CD4-positive, alpha-beta T cell (primary cell): ENCODE results near the gene SPRR1B. TPM values are rescaled to one million over a fixed set of nuclear protein-coding genes. Genes with fewer than 3 reads are reported as not detected.

Source experiments
- ATAC-seq: fragments of 200-7000 bp; cut with Tn5 transposase; one replicate; pipeline ENCODE4 v1.10.0; 2022; ENCODE audit warnings: mild to moderate bottlenecking; ENCODE audit not compliant: poor library complexity
- CTCF ChIA-PET: fragments of 350-600 bp; sonication (Branson Sonifier 250); formaldehyde crosslinking; loops from one replicate; lab custom pipeline; 2021; ENCODE audit warnings: antibody characterized with exemption, inconsistent platforms; lab: Charles Lee
- POLR2A ChIA-PET: fragments of 350-600 bp; sonication (Branson Sonifier 250); formaldehyde crosslinking; loops from one replicate; lab custom pipeline; 2021; ENCODE audit warnings: antibody characterized with exemption, inconsistent platforms; lab: Charles Lee
- DNase-seq, 14 experiments: peaks; one replicate each; pipeline ENCODE4 v3.0.0-alpha.2; 2013 to 2020; ENCODE audit warnings: mixed read lengths in 2 of 14
- H3K27ac ChIP-seq, 2 donors: one replicate each; pipeline versions ENCODE4 v1.5.1 to v1.7.0; 2013; ENCODE audit warnings: low read length in 2 of 2, low read depth in 1 of 2, mild to moderate bottlenecking in 1 of 2
- H3K27me3 ChIP-seq, 2 experiments: 1 replicate in 1 of 2; 2 replicates in 1 of 2; pipeline versions ENCODE4 v1.6.1 to v1.7.0; 2013; ENCODE audit warnings: low read length in 2 of 2, control low read depth in 1 of 2, mild to moderate bottlenecking in 1 of 2, moderate library complexity in 1 of 2; ENCODE audit not compliant: insufficient read depth in 2 of 2, control insufficient read depth in 1 of 2
- H3K36me3 ChIP-seq: one replicate; pipeline ENCODE4 v1.6.1; 2013; ENCODE audit warnings: low read length, control low read depth; ENCODE audit not compliant: insufficient read depth
- H3K4me1 ChIP-seq: one replicate; pipeline ENCODE4 v1.6.1; 2013; ENCODE audit warnings: low read length, control low read depth; ENCODE audit not compliant: insufficient read depth
- H3K4me3 ChIP-seq: one replicate; pipeline ENCODE4 v1.5.1; 2013; ENCODE audit warnings: mild to moderate bottlenecking, low read length, moderate library complexity
- H3K9me3 ChIP-seq, 2 experiments: 1 replicate in 1 of 2; 2 replicates in 1 of 2; pipeline versions ENCODE4 v1.6.1 to v1.7.0; 2013; ENCODE audit warnings: low read length in 2 of 2, mild to moderate bottlenecking in 2 of 2, control low read depth in 1 of 2, moderate library complexity in 1 of 2; ENCODE audit not compliant: control insufficient read depth in 1 of 2, insufficient read depth in 1 of 2
- H3K27ac Mint-ChIP-seq: one replicate; pipeline ENCODE4 v1.8.0; 2020; ENCODE audit warnings: mixed read lengths
- H3K27me3 Mint-ChIP-seq: one replicate; pipeline ENCODE4 v1.8.0; 2021; ENCODE audit warnings: mixed read lengths
- H3K36me3 Mint-ChIP-seq: one replicate; pipeline ENCODE4 v1.8.0; 2021; ENCODE audit warnings: low read depth, mixed read lengths
- H3K4me1 Mint-ChIP-seq: one replicate; pipeline ENCODE4 v1.8.0; 2021; ENCODE audit warnings: low read depth, mixed read lengths
- H3K4me3 Mint-ChIP-seq: one replicate; pipeline ENCODE4 v1.8.0; 2020; ENCODE audit warnings: mild to moderate bottlenecking, mixed read lengths
- H3K9me3 Mint-ChIP-seq: one replicate; pipeline ENCODE4 v1.8.0; 2020; ENCODE audit warnings: mixed read lengths
- intact Hi-C, 2 experiments: fragments of 100-400 bp; cut with DNase I in 1 of 2; cut with micrococcal nuclease in 1 of 2; formaldehyde crosslinking; loops; one replicate each; pipeline versions ENCODE4 v1.15.1 to v1.9.0; 2023 to 2025; cut with DNase I, micrococcal nuclease
- total RNA-seq, 174 experiments: library from RNA in 2 of 174; stranded (reverse) in 2 of 174; gene quantifications; one replicate each; pipeline ENCODE4 v1.2.3 and lab custom pipeline; 2021 to 2026
- TF ChIP-seq, protein P1 (sequence below): fragments of 200-600 bp; IDR thresholded peaks from one replicate; pipeline ENCODE4 v1.8.0; 2022; ENCODE audit warnings: antibody characterized with exemption, mild to moderate bottlenecking

Gene SPRR1B
- total RNA-seq, 2 experiments from 2014 or later: not detected

DNA sequence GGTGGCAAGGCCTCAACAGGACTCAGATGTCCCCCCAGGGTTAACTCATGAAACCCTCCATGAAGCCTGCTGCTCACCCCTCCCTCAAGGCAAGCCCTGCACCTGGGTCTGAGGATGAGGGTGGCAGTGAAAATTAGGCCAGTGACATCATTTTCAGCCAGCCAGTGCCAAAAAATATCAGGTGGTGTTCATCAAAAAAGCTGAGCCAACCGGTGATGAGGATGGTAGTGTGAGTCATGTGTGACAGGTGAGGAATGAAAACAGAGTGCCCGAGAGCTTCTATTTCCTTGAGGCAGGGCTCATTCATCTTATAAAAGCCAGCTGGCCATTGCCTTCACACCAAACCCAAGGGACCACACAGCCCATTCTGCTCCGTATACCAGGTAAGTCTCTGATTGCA, 47.3 kb upstream of the SPRR1B start, which contains the start of gene SPRR1A:
SPRR1A (plus strand) TSS at position 339 of the 400 bp plus-strand sequence. CDS start 1,150 bp downstream, outside the sequence.
- no peak for DNase-seq
- no peak within 1 kb of the TSS for H3K27ac ChIP-seq
- CTCF ChIA-PET: no interaction called here
- H3K27me3 Mint-ChIP-seq: peaks cover 78% of the 10 kb centered on the region
- no peaks in the 10 kb centered on the region for H3K36me3 ChIP-seq
- peaks cover 0 to 5% of the 10 kb centered on the region in 2 experiments for H3K9me3 ChIP-seq
- no peak within 1 kb of the TSS for H3K4me3 Mint-ChIP-seq
- ATAC-seq: no peak
- H3K4me3 ChIP-seq: no peak within 1 kb of the TSS
- POLR2A ChIA-PET: no interaction called here
- no peaks in the 10 kb centered on the region for H3K9me3 Mint-ChIP-seq
- no peak within 1 kb of the TSS for H3K27ac Mint-ChIP-seq
- H3K27me3 ChIP-seq: peaks cover 3 to 37% of the 10 kb centered on the region in 2 experiments
- H3K4me1 Mint-ChIP-seq: no peaks in the 10 kb centered on the region
- no peaks in the 10 kb centered on the region for H3K36me3 Mint-ChIP-seq
- intact Hi-C loops: no loop called here
- H3K4me1 ChIP-seq: no peaks in the 10 kb centered on the region
- TF ChIP-seq, protein P1, sequence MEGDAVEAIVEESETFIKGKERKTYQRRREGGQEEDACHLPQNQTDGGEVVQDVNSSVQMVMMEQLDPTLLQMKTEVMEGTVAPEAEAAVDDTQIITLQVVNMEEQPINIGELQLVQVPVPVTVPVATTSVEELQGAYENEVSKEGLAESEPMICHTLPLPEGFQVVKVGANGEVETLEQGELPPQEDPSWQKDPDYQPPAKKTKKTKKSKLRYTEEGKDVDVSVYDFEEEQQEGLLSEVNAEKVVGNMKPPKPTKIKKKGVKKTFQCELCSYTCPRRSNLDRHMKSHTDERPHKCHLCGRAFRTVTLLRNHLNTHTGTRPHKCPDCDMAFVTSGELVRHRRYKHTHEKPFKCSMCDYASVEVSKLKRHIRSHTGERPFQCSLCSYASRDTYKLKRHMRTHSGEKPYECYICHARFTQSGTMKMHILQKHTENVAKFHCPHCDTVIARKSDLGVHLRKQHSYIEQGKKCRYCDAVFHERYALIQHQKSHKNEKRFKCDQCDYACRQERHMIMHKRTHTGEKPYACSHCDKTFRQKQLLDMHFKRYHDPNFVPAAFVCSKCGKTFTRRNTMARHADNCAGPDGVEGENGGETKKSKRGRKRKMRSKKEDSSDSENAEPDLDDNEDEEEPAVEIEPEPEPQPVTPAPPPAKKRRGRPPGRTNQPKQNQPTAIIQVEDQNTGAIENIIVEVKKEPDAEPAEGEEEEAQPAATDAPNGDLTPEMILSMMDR: no peak

DNA sequence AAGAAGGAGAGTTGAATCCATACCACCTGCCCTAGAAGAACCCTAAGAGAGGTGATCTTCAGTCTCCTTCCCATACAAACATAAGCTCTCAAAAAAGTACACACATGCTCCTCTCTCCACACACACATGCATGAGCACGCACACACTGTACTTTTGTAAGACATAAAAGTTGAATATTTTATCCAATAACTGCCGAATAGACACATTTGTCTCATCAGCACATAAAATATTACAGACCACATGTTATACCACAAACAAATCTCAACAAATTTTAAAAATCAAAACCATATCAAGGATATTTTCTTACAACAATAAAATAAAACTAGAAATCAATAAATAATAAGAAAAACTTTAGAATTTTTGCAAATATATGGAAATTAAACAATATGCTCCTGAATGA, 44.4 kb upstream of the SPRR1B start:
- Histone ChIP-seq H3K4me1 (no peaks in the 10 kb centered on the region), H3K4me3 (no peak overlapping the region), H3K36me3 (no peaks in the 10 kb centered on the region), H3K27me3 (peaks cover 3 to 49% of the 10 kb centered on the region in 2 experiments), H3K9me3 (peaks cover 0 to 2% of the 10 kb centered on the region in 2 experiments), H3K27ac (no peak overlapping the region)
- no peaks in the 10 kb centered on the region for H3K9me3 Mint-ChIP-seq
- intact Hi-C loops: no loop called here
- no peaks in the 10 kb centered on the region for H3K4me1 Mint-ChIP-seq
- H3K27ac Mint-ChIP-seq: no peak overlapping the region
- DNase-seq (no peak), ATAC-seq (no peak)
- TF ChIP-seq, protein P1: no peak
- CTCF ChIA-PET: no interaction called here
- POLR2A ChIA-PET: no interaction called here
- no peak overlapping the region for H3K4me3 Mint-ChIP-seq
- H3K27me3 Mint-ChIP-seq: peaks cover 67% of the 10 kb centered on the region
- no peaks in the 10 kb centered on the region for H3K36me3 Mint-ChIP-seq

DNA sequence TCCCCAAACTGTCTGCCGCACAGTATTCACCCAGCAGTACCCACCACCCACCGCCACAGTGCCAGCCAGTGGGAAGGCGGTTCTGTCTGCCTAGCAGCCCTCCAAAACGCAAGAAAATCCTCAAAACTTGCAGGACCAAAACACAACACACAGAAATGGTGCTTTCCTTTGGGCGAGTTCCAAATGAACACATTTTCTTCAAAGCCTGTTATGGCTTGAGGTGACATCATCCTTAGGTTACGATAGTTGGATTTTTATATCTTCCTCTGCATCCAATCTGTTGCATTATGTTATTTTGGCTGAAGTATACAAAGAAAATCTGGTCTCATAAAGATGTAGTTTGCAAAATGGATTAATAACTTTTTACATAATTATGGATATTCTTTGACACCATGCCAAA, 37.8 kb upstream of the SPRR1B start:
- H3K27ac Mint-ChIP-seq: no peak overlapping the region
- no peak overlapping the region for H3K4me3 ChIP-seq
- no peaks in the 10 kb centered on the region for H3K9me3 ChIP-seq
- no peaks in the 10 kb centered on the region for H3K36me3 ChIP-seq
- CTCF ChIA-PET: no interaction called here
- intact Hi-C loops: no loop called here
- peaks cover 3 to 18% of the 10 kb centered on the region in 2 experiments for H3K27me3 ChIP-seq
- peaks cover 36% of the 10 kb centered on the region for H3K27me3 Mint-ChIP-seq
- DNase-seq (no peak), ATAC-seq (no peak)
- no peaks in the 10 kb centered on the region for H3K4me1 ChIP-seq
- POLR2A ChIA-PET: no interaction called here
- no peak overlapping the region for H3K27ac ChIP-seq
- H3K36me3 Mint-ChIP-seq: no peaks in the 10 kb centered on the region
- TF ChIP-seq, protein P1: no peak
- H3K4me1 Mint-ChIP-seq: no peaks in the 10 kb centered on the region
- H3K4me3 Mint-ChIP-seq: no peak overlapping the region
- no peaks in the 10 kb centered on the region for H3K9me3 Mint-ChIP-seq
